ENCODE data around the gene UGGT2.

DNA sequence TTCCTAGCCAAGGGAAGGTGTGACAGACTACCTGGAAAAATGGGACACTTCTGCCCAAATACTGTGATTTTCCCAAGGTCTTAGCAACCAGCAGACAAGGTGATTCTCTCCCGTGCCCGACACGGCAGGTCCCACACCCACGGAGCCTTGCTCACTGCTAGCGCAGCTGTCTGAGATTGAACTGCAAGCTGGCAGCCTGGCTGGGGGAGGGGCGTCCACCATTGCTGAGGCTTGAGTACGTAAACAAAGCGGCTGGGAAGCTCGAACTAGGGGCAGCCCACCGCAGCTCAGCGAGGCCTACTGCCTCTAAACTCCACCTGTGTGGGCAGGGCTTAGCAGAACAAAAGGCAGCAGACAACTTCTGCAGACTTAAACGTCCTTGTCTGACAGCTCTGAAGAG lies 146.2 kb downstream of the UGGT2 start:
- TF ChIP-seq, protein P1, sequence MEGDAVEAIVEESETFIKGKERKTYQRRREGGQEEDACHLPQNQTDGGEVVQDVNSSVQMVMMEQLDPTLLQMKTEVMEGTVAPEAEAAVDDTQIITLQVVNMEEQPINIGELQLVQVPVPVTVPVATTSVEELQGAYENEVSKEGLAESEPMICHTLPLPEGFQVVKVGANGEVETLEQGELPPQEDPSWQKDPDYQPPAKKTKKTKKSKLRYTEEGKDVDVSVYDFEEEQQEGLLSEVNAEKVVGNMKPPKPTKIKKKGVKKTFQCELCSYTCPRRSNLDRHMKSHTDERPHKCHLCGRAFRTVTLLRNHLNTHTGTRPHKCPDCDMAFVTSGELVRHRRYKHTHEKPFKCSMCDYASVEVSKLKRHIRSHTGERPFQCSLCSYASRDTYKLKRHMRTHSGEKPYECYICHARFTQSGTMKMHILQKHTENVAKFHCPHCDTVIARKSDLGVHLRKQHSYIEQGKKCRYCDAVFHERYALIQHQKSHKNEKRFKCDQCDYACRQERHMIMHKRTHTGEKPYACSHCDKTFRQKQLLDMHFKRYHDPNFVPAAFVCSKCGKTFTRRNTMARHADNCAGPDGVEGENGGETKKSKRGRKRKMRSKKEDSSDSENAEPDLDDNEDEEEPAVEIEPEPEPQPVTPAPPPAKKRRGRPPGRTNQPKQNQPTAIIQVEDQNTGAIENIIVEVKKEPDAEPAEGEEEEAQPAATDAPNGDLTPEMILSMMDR (IDR thresholded peaks at IDR 0.05; ENCODE audit: low read depth, low read length, poor library complexity, severe bottlenecking) = no peak
- TF ChIP-seq EZH2phosphoT487 (IDR thresholded peaks at IDR 0.05; ENCODE audit: borderline replicate concordance, low read length) = no peak

All from DOHH2 (cell line).